ENCODE data around the gene PDE9A.

GRCh38 chr21:42755766-42756579 is 102.6 kb downstream of the PDE9A start:
- TF ChIP-seq CTCF (conservative IDR thresholded peaks at IDR 0.05; ENCODE audit: low read depth in 2 of 2) (no peak), ZNF331 (CRISPR knock-in tag; IDR thresholded peaks at IDR 0.05; ENCODE audit: low read depth) (no peak), REST (IDR thresholded peaks at IDR 0.05; ENCODE audit: unreplicated experiment) (no peak), EZH2 (IDR thresholded peaks at IDR 0.05; ENCODE audit: low read depth, unreplicated experiment) (no peak), POLR2AphosphoS5 (IDR thresholded peaks at IDR 0.05; ENCODE audit: low read depth) (no peak), NANOG (IDR thresholded peaks at IDR 0.05; ENCODE audit: borderline replicate concordance) (no peak), STAT1 (IDR thresholded peaks at IDR 0.05; ENCODE audit: unreplicated experiment) (no peak)
